Natural killer cell (primary cell): ENCODE measurements around the gene IWS1. TPM values are rescaled to one million over a fixed set of nuclear protein-coding genes. Genes with fewer than 3 reads are reported as not detected.

Experiments
- ATAC-seq, 3 donors: fragments of 150-1000 bp in 2 of 3; fragments of 200-7000 bp in 1 of 3; cut with Tn5 transposase; 1 replicate in 1 of 3; 2 replicates in 2 of 3; pipeline ENCODE4 v1.10.0; 2021; ENCODE audit warnings: mild to moderate bottlenecking in 2 of 3, moderate library complexity in 2 of 3
- DNase-seq, 2 donors: peaks; one replicate each; pipeline versions ENCODE4 v3.0.0 to v3.0.0-alpha.2; 2013 to 2021; ENCODE audit warnings: mixed read lengths in 1 of 2
- H3K27ac ChIP-seq: one replicate; pipeline ENCODE4 v1.5.1; 2013; ENCODE audit warnings: mild to moderate bottlenecking, low read length
- H3K27me3 ChIP-seq: one replicate; pipeline ENCODE4 v1.6.1; 2013; ENCODE audit warnings: low read length; ENCODE audit not compliant: control insufficient read depth, insufficient read depth
- H3K36me3 ChIP-seq: one replicate; pipeline ENCODE4 v1.6.1; 2013; ENCODE audit warnings: low read length; ENCODE audit not compliant: control insufficient read depth, insufficient read depth
- H3K4me1 ChIP-seq: one replicate; pipeline ENCODE4 v1.6.1; 2013; ENCODE audit warnings: low read length; ENCODE audit not compliant: control insufficient read depth, insufficient read depth
- H3K4me3 ChIP-seq: one replicate; pipeline ENCODE4 v1.5.1; 2013; ENCODE audit warnings: low read length
- H3K9me3 ChIP-seq: one replicate; pipeline ENCODE4 v1.6.1; 2013; ENCODE audit warnings: low read length; ENCODE audit not compliant: control insufficient read depth, insufficient read depth
- H3K27ac Mint-ChIP-seq, 2 donors: one replicate each; pipeline ENCODE4 v1.8.0; 2022; ENCODE audit warnings: mild to moderate bottlenecking in 2 of 2, mixed read lengths in 2 of 2, moderate library complexity in 1 of 2
- H3K27me3 Mint-ChIP-seq, 2 donors: one replicate each; pipeline ENCODE4 v1.8.0; 2022; ENCODE audit warnings: low read depth in 2 of 2, mixed read lengths in 2 of 2
- H3K36me3 Mint-ChIP-seq: one replicate; pipeline ENCODE4 v1.8.0; 2022; ENCODE audit warnings: mixed read lengths
- H3K4me1 Mint-ChIP-seq, 2 donors: one replicate each; pipeline ENCODE4 v1.8.0; 2022; ENCODE audit warnings: mixed read lengths in 2 of 2
- H3K4me3 Mint-ChIP-seq: one replicate; pipeline ENCODE4 v1.8.0; 2022; ENCODE audit warnings: mild to moderate bottlenecking, moderate library complexity, mixed read lengths
- H3K9me3 Mint-ChIP-seq, 2 donors: one replicate each; pipeline ENCODE4 v1.8.0; 2022; ENCODE audit warnings: mixed read lengths in 2 of 2
- CTCF ChIP-seq: fragments of 200-600 bp; IDR thresholded peaks from one replicate; pipeline ENCODE4 v1.8.0; 2022; ENCODE audit warnings: antibody characterized with exemption
- WGBS: methylation state at CpG from one replicate; pipeline ENCODE4 v1.1.7; 2013; ENCODE audit warnings: missing lambda C conversion rate; ENCODE audit not compliant: insufficient coverage; 5-methylcytosine and 5-hydroxymethylcytosine counted together
- intact Hi-C: fragments of 100-400 bp; cut with micrococcal nuclease; formaldehyde crosslinking; loops from one replicate; pipeline ENCODE4 v1.14.2; 2022
- total RNA-seq, 4 donors: library from RNA; stranded (reverse); fragments of 120-200 nt in 1 of 4; gene quantifications; one replicate each; pipeline versions ENCODE4 v1.2.3 to v1.2.4, GENCODE V29; 2013 to 2022

IWS1 gene
- total RNA-seq, 3 donors from 2014 or later (not counting 1 experiment from before 2014, with no cell fraction given) = 21.7 to 27.1 (median 23.9) TPM

GRCh38 chr2:127570282-127571250, 44.3 kb upstream of the IWS1 start:
- TF ChIP-seq CTCF = no peak
- Mint-ChIP-seq H3K27me3 (peaks cover 0 to 2% of the 10 kb centered on the region in 2 donors), H3K27ac (no peak overlapping the region), H3K36me3 (no peaks in the 10 kb centered on the region), H3K4me3 (no peak overlapping the region), H3K4me1 (peaks cover 6 to 8% of the 10 kb centered on the region in 2 donors), H3K9me3 (no peaks in the 10 kb centered on the region)
- no peak overlapping the region for H3K4me3 ChIP-seq
- intact Hi-C loops = no loop called here
- 84% methylated on average over 17 of the region's 18 CpGs for WGBS
- no peaks in the 10 kb centered on the region for H3K36me3 ChIP-seq
- DNase-seq (peak in 1 of 2 donors; percentile 7), ATAC-seq (no peak)
- H3K27me3 ChIP-seq = no peaks in the 10 kb centered on the region
- H3K4me1 ChIP-seq = peaks cover 4% of the 10 kb centered on the region
- no peak overlapping the region for H3K27ac ChIP-seq
- no peaks in the 10 kb centered on the region for H3K9me3 ChIP-seq

- H3K27me3 ChIP-seq = no peaks in the 10 kb centered on the region
- Mint-ChIP-seq H3K27me3 (peaks cover 0 to 2% of the 10 kb centered on the region in 2 donors), H3K36me3 (no peaks in the 10 kb centered on the region)
These were observed 43.4 kb upstream of the IWS1 start for GRCh38 chr2:127569666-127570065.

GRCh38 chr2:127568128-127568527, 41.8 kb upstream of the IWS1 start:
- intact Hi-C loops = no loop called here
- H3K27ac Mint-ChIP-seq = no peak overlapping the region
- Histone ChIP-seq H3K27ac (no peak overlapping the region), H3K9me3 (no peaks in the 10 kb centered on the region), H3K4me3 (no peak overlapping the region), H3K36me3 (no peaks in the 10 kb centered on the region), H3K27me3 (no peaks in the 10 kb centered on the region), H3K4me1 (peaks cover 12% of the 10 kb centered on the region)
- H3K27me3 Mint-ChIP-seq = peaks cover 0 to 2% of the 10 kb centered on the region in 2 donors
- DNase-seq (peak in 1 of 2 donors; percentile 10), ATAC-seq (no peak)
- no peak overlapping the region for H3K4me3 Mint-ChIP-seq
- 95% methylated on average over 6 of the region's 6 CpGs for WGBS
- no peaks in the 10 kb centered on the region for H3K9me3 Mint-ChIP-seq
- no peak for TF ChIP-seq CTCF
- H3K36me3 Mint-ChIP-seq = no peaks in the 10 kb centered on the region
- H3K4me1 Mint-ChIP-seq = peaks cover 9% of the 10 kb centered on the region in 2 donors

More at GRCh38 chr2:127569666-127570065, 43.4 kb upstream of the IWS1 start:
- H3K27ac ChIP-seq = no peak overlapping the region
- Mint-ChIP-seq H3K4me1 (no peaks in the 10 kb centered on the region), H3K27ac (no peak overlapping the region), H3K9me3 (no peaks in the 10 kb centered on the region), H3K4me3 (no peak overlapping the region)
- no peaks in the 10 kb centered on the region for H3K36me3 ChIP-seq
- no peak overlapping the region for H3K4me3 ChIP-seq
- DNase-seq (peak in 1 of 2 donors; percentile 4), ATAC-seq (no peak)
- no peaks in the 10 kb centered on the region for H3K9me3 ChIP-seq
- intact Hi-C loops = no loop called here
- no peaks in the 10 kb centered on the region for H3K4me1 ChIP-seq
- WGBS = 80% methylated on average over 6 of the region's 6 CpGs
- no peak for TF ChIP-seq CTCF
